KOPT-K1 (cell line): ENCODE measurements around the gene ANKRD40CL.

Experiments used
- H3K27ac ChIP-seq: fragments of 200-600 bp; sonication (generic); 2 replicates; pipeline ENCODE4 v1.5.1; 2016; ENCODE audit warnings: antibody characterized with exemption, mild to moderate bottlenecking, low read depth, low read length; ENCODE audit not compliant: poor library complexity, severe bottlenecking
- H3K36me3 ChIP-seq: fragments of 200-600 bp; sonication (generic); 2 replicates; pipeline ENCODE4 v1.5.1; 2017; ENCODE audit warnings: antibody characterized with exemption, mild to moderate bottlenecking, low read length, moderate library complexity; ENCODE audit not compliant: insufficient read depth
- H3K9me3 ChIP-seq: fragments of 200-600 bp; sonication (generic); 2 replicates; pipeline ENCODE4 v1.5.1; 2017; ENCODE audit warnings: antibody characterized with exemption, low read length, mild to moderate bottlenecking; ENCODE audit not compliant: insufficient read depth, poor library complexity, severe bottlenecking

ANKRD40CL gene

DNA sequence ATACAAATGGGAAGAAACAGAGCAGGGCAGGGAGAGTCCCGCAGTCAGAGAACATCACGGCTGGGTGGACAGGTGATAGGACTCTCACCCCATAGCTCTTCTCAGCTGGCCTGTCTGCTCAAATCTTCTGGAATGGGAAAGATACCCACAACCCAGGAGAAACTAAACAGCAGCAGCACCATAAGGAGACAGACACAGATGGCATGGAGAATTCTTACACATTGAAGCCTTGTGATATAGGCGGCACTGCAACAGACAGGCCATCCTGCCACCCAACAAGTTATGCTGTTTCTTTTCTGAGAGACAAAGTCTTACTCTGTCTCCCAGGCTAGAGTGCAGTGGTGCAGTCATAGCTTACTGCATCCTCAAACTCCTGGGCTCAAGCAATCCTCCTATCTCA is 8.6 kb upstream of the ANKRD40CL start:
- H3K36me3 ChIP-seq, result no peaks in the 10 kb centered on the region
- no peak overlapping the region for H3K27ac ChIP-seq
- no peaks in the 10 kb centered on the region for H3K9me3 ChIP-seq

DNA sequence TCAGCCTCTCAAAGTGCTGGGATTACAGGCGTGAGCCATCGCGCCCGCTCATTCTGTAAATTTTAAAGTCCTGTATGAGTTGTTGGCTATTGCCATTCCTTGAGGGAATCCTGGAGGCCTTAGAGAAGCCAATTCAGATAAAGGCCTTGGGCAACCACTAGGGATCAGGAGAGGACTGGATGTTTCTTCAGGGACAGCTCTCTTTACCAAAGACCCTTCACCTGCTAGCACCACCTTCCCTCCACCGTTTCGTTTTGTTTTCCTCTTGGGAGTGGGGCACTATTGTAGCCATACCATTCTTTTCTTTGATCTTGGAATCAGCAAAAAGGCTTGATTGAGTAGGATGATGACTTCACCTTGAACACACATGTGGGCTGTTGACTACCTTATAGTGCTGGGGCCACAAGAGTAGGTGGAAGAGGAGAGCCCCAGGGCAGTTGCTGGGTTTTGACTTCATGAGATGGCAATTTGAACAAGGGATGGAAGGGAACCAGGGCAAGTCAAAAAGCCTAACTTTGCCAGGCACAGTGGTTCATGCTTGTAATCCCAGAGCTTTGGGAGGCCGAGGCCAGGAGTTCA is 7.0 kb upstream of the ANKRD40CL start:
- H3K36me3 ChIP-seq, result no peaks in the 10 kb centered on the region
- H3K27ac ChIP-seq, result no peak overlapping the region
- H3K9me3 ChIP-seq, result no peaks in the 10 kb centered on the region

DNA sequence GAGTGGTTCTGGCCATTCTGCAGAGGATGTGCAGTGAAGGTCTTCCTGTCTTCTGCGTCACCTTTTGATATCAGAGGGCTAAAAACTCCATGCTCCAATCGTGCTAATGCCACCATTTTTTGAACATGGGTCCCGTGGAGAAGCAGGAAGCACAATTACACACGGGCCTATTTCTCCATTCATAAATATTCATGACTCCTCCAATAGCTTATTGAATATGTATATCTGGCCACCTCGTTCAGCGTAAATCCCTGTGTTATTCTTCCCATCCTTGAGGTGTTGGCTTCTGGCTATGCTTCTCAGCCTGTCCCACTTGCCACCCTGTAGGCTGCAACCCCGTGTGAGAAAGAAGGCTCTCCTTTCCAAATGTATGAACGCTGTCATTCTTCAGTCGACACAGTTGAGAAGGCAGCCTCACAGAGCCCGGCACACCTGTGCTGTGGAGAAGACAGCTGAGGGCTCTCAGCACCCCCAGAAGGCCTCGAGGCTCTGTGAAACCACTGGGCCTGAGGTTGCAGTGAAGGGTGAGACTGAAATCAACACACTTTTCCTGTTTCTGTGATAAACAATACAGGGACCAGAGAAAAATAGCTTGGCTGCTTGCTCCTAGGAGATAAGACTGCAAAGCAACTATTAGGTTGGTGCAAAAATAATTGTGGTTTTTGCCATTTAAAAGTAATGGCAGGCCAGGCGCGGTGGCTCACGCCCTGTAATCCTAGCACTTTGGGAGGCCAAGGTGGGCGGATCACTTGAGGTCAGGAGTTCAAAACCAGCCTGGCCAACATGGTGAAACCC is 4.9 kb upstream of the ANKRD40CL start:
- H3K27ac ChIP-seq, result peak overlapping the region; percentile 10
- H3K36me3 ChIP-seq, result no peaks in the 10 kb centered on the region
- no peaks in the 10 kb centered on the region for H3K9me3 ChIP-seq

DNA sequence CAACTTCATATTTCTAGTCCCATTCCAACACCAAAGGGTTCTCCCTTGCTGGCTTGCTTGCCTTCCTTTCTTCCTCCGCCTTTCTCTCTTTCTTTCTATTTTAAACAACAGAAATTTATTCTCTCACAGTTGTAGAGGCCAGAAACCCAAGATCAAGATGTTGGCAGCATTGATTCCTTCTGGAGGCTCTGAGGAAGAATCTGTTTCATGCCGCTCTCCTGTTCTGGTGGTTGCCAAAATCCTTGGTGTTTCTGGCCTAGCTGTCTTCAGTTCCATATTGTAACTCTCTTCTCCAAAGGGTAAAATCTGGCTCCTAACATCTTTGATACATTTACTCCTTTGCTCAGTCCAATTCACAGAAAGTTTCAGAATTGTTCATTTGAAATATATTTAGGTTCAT is 3.0 kb upstream of the ANKRD40CL start:
- no peaks in the 10 kb centered on the region for H3K36me3 ChIP-seq

DNA sequence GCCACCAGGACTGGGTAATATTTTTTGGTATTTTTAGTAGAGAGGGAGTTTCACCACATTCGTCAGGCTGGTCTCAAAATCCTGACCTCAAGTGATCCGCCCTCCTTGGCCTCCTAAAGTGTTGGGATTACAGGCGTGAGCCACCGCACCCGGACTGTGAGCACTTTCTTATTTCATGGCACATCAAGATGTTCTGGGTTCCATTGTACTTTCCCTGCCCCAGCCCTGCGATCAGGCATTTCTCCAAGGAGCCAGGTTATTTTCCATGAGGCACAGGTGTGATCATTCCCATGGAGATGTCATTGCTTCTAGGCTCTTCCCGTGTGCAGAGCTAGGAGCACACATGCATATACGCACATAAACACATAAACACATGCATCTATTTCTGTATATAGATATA is 2.6 kb upstream of the ANKRD40CL start:
- Histone ChIP-seq H3K9me3 (no peaks in the 10 kb centered on the region), H3K36me3 (no peaks in the 10 kb centered on the region), H3K27ac (no peak overlapping the region)

More for the DNA sequence above, 3.0 kb upstream of the ANKRD40CL start:
- Histone ChIP-seq H3K9me3 (no peaks in the 10 kb centered on the region), H3K27ac (no peak overlapping the region)

GRCh38 chr17:50768346-50768761 is 1.0 kb upstream of the ANKRD40CL start:
- Histone ChIP-seq H3K36me3 (no peaks in the 10 kb centered on the region), H3K9me3 (no peaks in the 10 kb centered on the region), H3K27ac (no peak overlapping the region)

DNA sequence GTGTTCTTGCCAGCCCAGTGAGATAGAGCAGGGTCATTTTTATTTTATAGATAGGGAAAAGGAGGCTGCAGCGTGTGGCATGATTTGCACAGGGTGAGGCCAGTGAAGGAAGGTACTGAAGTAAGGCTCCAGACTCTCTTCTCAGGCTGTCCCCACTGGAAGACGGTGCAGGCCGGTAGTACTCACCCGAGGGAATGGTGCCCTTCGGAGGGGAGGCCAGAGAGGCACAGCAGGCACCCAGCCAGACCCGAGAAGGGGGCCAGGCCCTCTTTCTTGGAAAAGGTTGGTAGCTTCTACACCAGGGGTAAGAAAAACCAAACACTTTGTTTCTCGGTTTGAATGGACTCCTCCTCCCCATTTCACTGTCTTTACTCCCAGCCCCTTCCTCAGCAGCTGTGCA is 288 bp downstream of the ANKRD40CL start:
- Histone ChIP-seq H3K9me3 (no peaks in the 10 kb centered on the region), H3K27ac (no peak overlapping the region), H3K36me3 (no peaks in the 10 kb centered on the region)

DNA sequence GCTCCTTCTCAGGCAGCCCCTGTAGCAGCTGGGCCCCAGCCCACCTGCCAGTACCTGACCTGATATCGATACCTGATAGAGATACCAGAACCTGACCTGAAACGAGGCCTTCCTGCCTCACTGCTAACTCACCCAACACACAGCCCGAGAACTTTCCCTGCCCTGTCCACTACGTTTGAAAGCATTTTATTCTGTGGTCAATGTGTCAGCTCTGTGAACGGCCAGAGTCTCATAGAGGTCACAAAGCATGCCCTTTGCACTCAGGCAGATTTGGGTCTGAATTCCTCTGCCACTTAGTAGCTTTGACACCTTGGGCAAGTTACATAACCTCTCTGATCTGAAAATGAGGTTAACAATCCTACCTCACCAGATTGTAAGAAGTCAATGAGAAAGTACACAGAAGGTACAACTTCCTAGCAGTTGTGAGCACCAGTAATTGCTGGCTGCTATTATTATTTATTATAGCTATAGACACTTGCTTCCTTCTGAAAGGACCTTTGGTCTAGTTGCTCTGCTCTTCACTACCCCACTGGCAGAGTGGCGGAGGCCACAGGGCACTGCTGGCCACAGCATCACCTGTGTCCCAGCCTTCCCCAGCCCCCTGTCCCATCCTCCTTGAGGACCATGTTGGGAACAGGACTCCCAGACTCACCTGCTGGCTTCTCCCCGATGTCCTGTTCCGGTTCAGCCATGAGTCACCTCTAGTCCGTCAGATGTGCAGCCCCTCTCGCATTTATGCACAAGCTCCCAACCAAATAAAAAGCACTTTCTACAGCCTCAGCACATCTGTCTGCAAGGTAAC is 895 bp downstream of the ANKRD40CL start:
- no peaks in the 10 kb centered on the region for H3K36me3 ChIP-seq
- H3K27ac ChIP-seq, result no peak overlapping the region
- H3K9me3 ChIP-seq, result no peaks in the 10 kb centered on the region

GRCh38 chr17:50765454-50766221 is 1.7 kb downstream of the ANKRD40CL start:
- H3K27ac ChIP-seq, result no peak overlapping the region
- H3K36me3 ChIP-seq, result no peaks in the 10 kb centered on the region
- no peaks in the 10 kb centered on the region for H3K9me3 ChIP-seq

DNA sequence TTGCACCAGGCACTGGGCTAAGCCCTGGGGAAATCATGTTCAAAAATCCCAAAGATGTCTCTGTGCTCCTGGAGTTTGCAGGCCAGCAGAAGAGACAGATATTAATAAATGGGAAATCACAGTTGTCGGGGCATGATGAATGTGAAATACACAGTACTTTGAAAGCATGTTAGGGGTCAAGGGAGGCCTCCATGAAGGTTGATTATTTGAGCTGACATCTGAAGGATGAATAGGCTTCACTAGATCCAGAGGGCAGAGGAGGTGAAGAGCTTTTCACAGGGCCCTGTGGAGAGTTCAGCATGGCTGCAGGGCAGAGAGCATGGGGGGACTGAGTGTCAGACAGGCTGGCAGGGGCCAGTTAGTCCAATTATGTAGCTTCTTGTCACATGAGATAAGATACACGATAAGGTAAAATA is 2.6 kb downstream of the ANKRD40CL start:
- Histone ChIP-seq H3K36me3 (no peaks in the 10 kb centered on the region), H3K9me3 (no peaks in the 10 kb centered on the region), H3K27ac (no peak overlapping the region)

GRCh38 chr17:50763716-50764475 is 3.4 kb downstream of the ANKRD40CL start:
- H3K9me3 ChIP-seq, result no peaks in the 10 kb centered on the region
- H3K27ac ChIP-seq, result no peak overlapping the region
- no peaks in the 10 kb centered on the region for H3K36me3 ChIP-seq

DNA sequence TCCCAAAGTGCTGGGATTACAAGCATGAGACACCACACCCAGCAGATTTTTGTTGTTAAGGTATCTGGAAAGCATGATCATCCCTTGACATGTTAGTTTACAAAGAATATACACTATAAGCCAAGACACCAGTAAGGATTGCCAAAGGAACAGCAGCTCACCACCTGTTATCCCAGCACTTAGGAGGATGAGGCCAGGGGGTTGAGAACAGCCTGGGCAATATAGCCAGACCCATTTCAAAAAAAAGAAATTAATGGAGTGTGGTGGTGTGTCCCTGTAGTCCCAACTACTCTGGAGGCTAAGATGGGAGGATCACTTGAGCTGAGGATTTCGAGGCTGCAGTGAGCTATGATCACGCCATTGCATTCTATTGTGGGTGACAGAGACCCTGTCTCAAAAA is 5.1 kb downstream of the ANKRD40CL start:
- Histone ChIP-seq H3K36me3 (no peaks in the 10 kb centered on the region), H3K27ac (no peak overlapping the region), H3K9me3 (no peaks in the 10 kb centered on the region)

GRCh38 chr17:50758989-50759544 is 8.3 kb downstream of the ANKRD40CL start:
- no peak overlapping the region for H3K27ac ChIP-seq
- H3K36me3 ChIP-seq, result peaks cover 23% of the 10 kb centered on the region
- no peaks in the 10 kb centered on the region for H3K9me3 ChIP-seq

- H3K36me3 ChIP-seq, result peaks cover 29% of the 10 kb centered on the region
- H3K27ac ChIP-seq, result no peak overlapping the region
- no peaks in the 10 kb centered on the region for H3K9me3 ChIP-seq
Measured at GRCh38 chr17:50758524-50758923, 8.8 kb downstream of the ANKRD40CL start.
